Left cardiac atrium (tissue), 4 donors: ENCODE data around the gene MFSD2B. TPM values are rescaled to one million over a fixed set of nuclear protein-coding genes. Genes with fewer than 3 reads are reported as not detected.
"Not testable (repeated sequence)": the region's sequence is repeated elsewhere in the genome, so short reads cannot be mapped to it uniquely, and the experiment has no call there.

Source experiments
- ATAC-seq, 2 donors: fragments of 200-7000 bp; cut with Tn5 transposase; one replicate each; pipeline ENCODE4 v1.9.1; 2020; ENCODE audit warnings: mild to moderate bottlenecking in 2 of 2, moderate library complexity in 2 of 2
- DNase-seq: peaks from one replicate; pipeline ENCODE4 v3.0.0-alpha.2; 2020
- intact Hi-C, 2 donors: fragments of 100-400 bp; cut with DNase I; formaldehyde crosslinking; loops; one replicate each; pipeline versions ENCODE4 v1.14.1 to v1.15.1; 2022 to 2023
- total RNA-seq, 2 donors: library from RNA; stranded (reverse); fragmentation: NEBNext Ultra II Directional; extraction: Animal tissue kit (Norgen Biotek cat#: 25700); gene quantifications; one replicate each; pipeline ENCODE4 v1.2.1, GENCODE V29; 2021
- donor health status: DM: no; HTN: yes; CAD: no.
- donor health status: DM: no; HTN: yes; CAD: no; lungs with severe emphysema.
- donor health status: DM: yes; HTN: yes; CAD: no.
- donor health status: Dilated cardiomyopathy.

MFSD2B gene
- total RNA-seq, 2 donors from 2014 or later: 0.39 to 0.41 TPM

DNA sequence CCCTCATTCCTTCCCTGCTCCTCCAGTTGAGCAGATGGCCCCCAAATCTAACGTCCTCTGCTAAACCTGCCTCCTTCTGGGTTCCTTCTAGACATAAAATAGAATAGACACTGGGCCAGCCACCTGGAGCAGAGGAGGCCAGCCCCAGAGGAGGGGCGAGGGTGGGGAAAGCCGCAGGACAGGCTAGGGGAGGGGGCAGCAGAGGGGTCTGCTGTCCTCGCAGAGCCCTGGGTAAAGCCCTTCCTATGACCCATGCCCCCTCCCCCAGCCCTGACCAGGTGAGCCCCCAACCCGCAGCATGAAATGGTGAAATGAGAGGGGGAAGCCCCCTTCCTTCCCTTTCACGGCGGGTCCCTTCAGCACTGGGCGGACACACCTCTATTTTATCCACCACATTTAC, 7.8 kb downstream of the MFSD2B start:
- no peak for ATAC-seq
- intact Hi-C loops: no loop called here
- no peak for DNase-seq

GRCh38 chr2:24018241-24018640, 8.4 kb downstream of the MFSD2B start:
- intact Hi-C loops: no loop called here
- ATAC-seq (no peak), DNase-seq (no peak)

- no peak for ATAC-seq
- intact Hi-C loops: no loop called here
Measured at GRCh38 chr2:24019729-24020128, 9.8 kb downstream of the MFSD2B start.

GRCh38 chr2:24020244-24020643, 10.4 kb downstream of the MFSD2B start:
- ATAC-seq (no peak), DNase-seq (no peak)
- intact Hi-C loops: no loop called here

More at GRCh38 chr2:24019729-24020128, 9.8 kb downstream of the MFSD2B start:
- no peak for DNase-seq

GRCh38 chr2:24021122-24021998, 11.5 kb downstream of the MFSD2B start:
- intact Hi-C loops: no loop called here
- DNase-seq (no peak), ATAC-seq (peak in 1 of 2 donors; percentile 14)

DNA sequence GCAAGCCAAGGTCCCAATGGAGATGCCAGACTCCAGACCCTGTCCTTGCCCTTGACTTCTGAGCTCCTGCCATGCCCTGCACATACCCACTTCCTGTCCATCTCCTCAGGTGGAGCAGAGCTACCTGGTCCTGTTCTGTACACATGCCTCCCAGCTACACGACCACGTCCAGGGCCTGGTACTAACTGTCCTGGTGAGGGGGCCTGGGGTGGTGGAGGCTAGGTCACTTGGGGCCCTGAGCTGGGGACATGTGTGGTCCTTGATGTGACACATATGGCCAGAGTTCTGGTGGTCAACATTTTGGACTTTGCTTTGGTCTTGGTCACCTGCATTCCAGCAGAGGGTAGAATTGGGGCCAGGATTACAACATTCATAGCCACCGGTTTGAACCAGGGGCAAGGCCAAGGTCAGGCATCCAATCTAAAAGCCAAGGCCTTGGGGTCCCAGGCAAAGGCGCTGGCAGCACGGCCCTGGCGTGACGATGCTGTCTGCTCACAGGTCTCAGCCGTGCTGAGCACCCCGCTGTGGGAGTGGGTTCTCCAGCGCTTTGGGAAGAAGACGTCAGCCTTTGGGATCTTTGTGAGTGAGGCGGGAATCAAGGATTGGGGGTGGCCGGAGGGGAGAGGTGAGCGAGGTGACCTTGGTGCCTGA, 12.6 kb downstream of the MFSD2B start:
- ATAC-seq: no peak
- intact Hi-C loops: no loop called here

DNA sequence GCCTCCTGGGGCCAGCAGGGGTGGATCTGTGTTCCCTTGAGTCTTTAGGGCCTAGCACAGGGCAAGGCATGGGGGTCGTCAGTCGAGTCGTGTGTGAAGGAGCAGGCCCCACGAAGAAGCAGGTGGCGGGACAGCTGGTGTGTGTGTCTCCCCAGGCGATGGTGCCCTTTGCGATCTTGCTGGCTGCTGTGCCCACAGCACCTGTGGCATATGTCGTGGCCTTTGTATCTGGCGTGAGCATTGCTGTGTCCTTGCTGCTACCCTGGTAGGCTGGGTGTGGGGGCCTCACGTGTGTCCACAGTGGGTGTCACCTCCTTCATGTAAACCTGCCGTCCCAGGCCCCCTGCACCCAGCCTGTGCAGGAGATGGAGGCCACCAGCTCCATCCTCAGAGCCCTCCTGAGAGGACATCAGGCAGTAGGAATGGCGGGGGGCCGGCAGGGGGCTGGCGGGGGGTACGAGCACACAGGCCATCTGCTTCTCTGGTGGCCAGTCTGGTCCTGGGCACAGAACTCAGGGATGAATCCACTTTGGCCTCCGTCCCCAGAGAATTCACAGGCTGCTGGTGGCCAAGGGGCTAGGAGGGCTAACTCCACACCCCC, 13.2 kb downstream of the MFSD2B start:
- DNase-seq (no peak), ATAC-seq (no peak)
- intact Hi-C loops: no loop called here

More for the DNA sequence above, 12.6 kb downstream of the MFSD2B start:
- DNase-seq: no peak

GRCh38 chr2:24024018-24024417, 14.1 kb downstream of the MFSD2B start:
- ATAC-seq: peak in 1 of 2 donors; percentile 48
- intact Hi-C loops: no loop called here
- no peak for DNase-seq

DNA sequence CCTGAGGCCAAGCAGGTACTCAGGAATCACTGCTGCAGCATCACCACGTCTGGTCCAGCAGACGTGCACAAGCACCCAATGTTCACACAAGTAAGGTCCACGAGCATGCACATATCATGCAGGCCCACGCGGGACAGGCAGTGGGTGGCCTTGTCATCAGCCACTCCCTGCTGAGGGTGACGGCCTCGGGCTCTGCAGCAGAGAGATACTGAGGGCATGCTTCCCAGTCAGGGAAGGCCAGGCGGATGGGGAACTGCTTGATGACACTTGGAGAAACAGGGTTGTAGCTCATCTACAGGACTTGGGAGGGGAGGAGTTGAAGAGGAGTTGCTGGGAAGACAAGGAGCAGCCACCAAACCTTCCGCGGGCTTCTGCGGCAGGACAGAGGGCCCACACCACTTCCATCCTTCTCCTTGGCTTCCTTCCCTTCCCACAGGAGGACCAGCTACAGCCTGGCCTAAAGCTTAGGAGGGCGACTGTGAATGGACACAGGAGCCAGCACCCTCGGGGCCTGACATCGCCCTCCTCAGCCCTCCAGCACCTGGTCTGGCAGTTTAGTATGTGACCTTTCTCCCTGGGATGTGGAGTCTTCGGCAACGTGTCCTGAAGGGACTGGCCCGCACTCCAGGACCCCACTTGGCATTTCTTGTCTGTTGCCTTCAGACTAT, 15.2 kb downstream of the MFSD2B start:
- DNase-seq: no peak
- intact Hi-C loops: no loop called here
- no peak for ATAC-seq

GRCh38 chr2:24026233-24026632, 16.3 kb downstream of the MFSD2B start:
- intact Hi-C loops: no loop called here
- DNase-seq: no peak
- no peak for ATAC-seq

- no peak for DNase-seq
- intact Hi-C loops: no loop called here
- no peak for ATAC-seq
Measured at GRCh38 chr2:24038786-24039499, 29.1 kb downstream of the MFSD2B start.

DNA sequence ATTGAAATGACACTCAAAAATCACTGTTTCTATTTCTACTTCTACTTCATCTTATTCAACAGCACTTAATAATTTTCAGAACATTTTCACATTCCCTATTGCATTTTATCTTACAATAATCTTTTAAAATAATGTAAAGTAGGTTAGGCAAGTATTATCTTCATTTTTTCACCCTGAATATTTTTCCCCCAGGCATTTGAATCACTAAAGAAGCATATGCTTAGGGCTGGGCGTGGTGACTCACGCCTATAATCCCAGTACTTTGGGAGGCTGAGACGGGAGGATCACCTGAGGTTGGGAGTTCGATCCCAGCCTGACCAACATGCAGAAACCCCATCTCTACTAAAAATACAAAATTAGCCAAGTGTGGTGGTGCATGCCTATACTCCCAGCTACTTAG, 30.6 kb downstream of the MFSD2B start:
- DNase-seq: no peak
- intact Hi-C loops: no loop called here
- ATAC-seq: no peak

DNA sequence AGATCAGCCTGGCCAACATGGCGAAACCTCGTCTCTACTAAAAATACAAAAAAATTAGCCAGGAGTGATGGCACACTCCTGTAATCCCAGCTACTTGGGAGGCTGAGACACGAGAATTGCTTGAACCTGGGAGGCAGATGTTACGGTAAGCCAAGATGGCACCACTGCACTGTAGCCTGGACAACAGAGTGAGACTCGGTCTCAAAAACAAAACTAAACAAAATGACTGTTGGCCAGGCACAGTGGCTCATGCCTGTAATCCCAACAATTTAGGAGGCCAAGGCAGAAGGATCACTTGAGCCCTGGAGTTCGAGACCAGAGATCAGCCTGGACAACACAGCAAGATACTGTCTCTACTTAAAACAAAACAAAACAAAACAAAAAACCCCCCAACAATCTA, 33.2 kb downstream of the MFSD2B start:
- ATAC-seq, intact Hi-C loops: not testable (repeated sequence)

DNA sequence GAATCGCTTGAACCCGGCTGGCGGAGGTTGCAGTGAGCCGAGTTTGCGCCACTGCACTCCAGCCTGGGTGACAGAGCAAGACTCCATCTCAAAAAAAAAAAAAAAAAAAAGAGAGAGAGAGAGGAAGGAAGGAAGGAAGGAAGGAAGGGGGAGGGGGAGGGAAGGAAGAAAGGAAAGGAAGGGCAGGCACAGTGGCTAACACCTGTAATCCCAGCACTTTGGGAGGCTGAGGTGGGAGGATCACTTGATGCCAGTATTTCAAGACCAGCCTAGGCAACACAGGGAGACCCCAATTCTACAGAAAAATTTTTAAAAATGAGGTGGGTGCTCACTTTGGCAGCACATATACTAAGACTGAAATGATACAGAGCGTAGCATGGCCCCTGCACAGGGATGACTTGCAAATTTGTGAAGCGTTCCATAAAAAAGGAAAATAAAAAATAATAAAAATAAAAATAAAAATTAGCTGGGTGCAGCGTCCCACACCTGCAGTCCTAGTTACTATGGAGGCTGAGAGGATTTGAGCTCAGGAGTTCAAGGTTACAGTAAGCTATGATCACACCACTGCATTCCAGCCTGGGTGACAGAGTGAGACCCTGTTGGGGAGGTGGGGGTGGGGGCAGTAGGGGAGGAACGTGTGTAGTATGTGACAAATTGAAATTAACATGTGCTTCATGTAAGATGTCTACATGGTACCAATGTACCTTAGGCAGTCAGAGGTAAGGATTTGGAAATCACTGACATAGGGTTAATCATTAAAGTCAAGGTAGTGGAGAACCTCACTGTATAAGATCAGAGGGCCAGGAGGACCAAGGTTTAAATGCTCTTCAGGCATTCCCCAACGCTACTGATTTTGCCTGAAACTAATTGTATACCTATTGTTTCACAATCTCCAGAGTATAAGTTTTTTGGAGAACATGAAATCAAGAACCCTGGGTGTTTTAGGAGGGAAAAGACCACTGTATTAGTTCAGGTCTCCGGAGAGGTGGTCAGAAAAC, 35.9 kb downstream of the MFSD2B start:
- ATAC-seq: no peak
- intact Hi-C loops: loop anchor here in 1 of 2 donors (5.0 kb wide), 1 partner anchor 119 kb away; the partner anchor contains the start of gene ATAD2B
- DNase-seq: no peak

More for the DNA sequence above, 33.2 kb downstream of the MFSD2B start:
- DNase-seq: not testable (repeated sequence)

- no peak for ATAC-seq
- intact Hi-C loops: loop anchor here in 1 of 2 donors (5.0 kb wide), 1 partner anchor 119 kb away; the partner anchor contains the start of gene ATAD2B
- no peak for DNase-seq
Measured at GRCh38 chr2:24046599-24046929, 36.7 kb downstream of the MFSD2B start.

DNA sequence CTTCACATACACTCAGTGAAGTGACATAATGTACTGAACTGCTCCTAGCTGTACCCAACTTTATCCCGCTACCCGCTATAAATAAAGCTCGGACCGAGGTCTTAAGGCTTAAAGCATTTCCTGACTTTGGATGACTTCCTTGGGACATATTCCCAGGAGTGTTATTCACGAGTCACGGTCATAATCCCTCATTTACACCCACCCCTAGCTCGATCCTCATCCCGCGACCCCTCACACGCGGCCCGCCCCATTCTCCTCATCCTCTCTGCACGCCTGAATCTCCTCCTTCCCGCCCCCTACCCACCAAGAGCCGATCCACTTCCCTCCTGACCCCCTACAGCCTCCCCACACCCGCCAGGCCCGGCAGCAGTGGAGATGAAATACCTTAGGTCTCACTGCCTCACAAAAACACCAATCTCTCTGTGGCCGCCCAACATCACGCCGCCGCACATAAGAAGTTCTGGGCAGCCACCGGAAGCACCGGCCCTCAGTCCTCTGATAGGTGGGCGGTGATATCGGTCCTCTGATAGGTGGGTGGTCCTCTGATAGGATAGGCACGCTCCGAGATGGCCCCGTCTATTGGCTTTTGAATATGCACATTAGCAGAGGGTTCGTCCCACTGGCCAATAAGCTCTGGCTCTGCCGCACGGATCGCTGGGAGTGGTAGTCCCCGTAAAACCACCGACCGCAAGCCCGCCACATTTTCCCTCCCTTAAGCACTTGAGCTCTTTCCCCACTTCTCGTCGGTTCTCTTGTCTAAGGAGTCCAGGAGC, 37.2 kb downstream of the MFSD2B start, which contains the start of gene WDCP:
Gene WDCP, minus strand, starts transcription at position 462 of the 773 bp plus-strand sequence. CDS start 7,897 bp downstream, outside the sequence.
- intact Hi-C loops: loop anchor here in 1 of 2 donors (5.0 kb wide), 1 partner anchor 120 kb away; the partner anchor contains the start of gene ATAD2B
- DNase-seq (peak; percentile 97), ATAC-seq (peak; percentile 99 to 100)

DNA sequence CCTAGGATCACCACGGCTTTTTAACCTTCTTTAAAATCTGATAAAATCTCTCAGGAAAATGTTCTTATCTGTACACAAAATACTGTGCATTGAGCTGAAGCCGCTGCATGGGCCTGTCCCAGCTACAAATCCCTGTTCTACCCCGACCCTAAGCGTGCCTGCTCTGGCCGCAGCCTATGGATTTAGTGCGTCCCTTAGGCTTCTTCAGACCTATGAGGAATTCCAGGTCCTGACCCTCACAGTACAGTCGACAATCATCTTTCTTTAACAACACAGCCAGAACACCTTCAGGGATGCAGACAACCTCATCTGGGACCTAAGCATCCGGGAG, 37.8 kb downstream of the MFSD2B start:
- ATAC-seq (no peak), DNase-seq (no peak)
- intact Hi-C loops: loop anchor here in 1 of 2 donors (5.0 kb wide), 1 partner anchor 120 kb away; the partner anchor contains the start of gene ATAD2B
